H1 (cell line): Measurements from ENCODE around the gene THRB. TPM values are rescaled to one million over a fixed set of nuclear protein-coding genes. Genes with fewer than 3 reads are reported as not detected.

Source experiments
- CTCF ChIA-PET: fragments of 300-600 bp; sonication (Branson Sonifier 250); formaldehyde crosslinking; loops from one replicate; lab custom pipeline; 2021; ENCODE audit not compliant: partially characterized antibody; lab: Charles Lee
- POLR2A ChIA-PET: fragments of 300-600 bp; sonication (Branson Sonifier 250); formaldehyde crosslinking; loops from one replicate; lab custom pipeline; 2021; ENCODE audit warnings: inconsistent platforms; ENCODE audit not compliant: partially characterized antibody; lab: Charles Lee
- DNase-seq, 2 experiments: peaks; one replicate each; pipeline versions ENCODE4 v3.0.0 to v3.0.0-alpha.2; 2010 to 2022; ENCODE audit warnings: low spot score in 2 of 2, low read depth in 1 of 2, mixed read lengths in 1 of 2
- FAIRE-seq: peaks from 2 replicates; lab custom pipeline; 2011; peaks lifted over from hg19 to GRCh38; lab: Jason Lieb, UNC
- H2AFZ ChIP-seq: 2 replicates; pipeline ENCODE4 v1.8.1; 2012; ENCODE audit warnings: low read length, inconsistent platforms
- H2AK5ac ChIP-seq: 2 replicates; pipeline ENCODE4 v1.6.1; 2013; ENCODE audit warnings: low read depth, low read length
- H2BK120ac ChIP-seq: replicated peaks from 2 replicates; pipeline ENCODE3; 2013; ENCODE audit warnings: low read depth, low read length, inconsistent platforms
- H2BK12ac ChIP-seq: 2 replicates; pipeline ENCODE4 v1.6.1; 2013; ENCODE audit warnings: low read depth, low read length
- H2BK15ac ChIP-seq: 2 replicates; pipeline ENCODE4 v1.6.1; 2013; ENCODE audit warnings: low read length
- H2BK20ac ChIP-seq: 2 replicates; pipeline ENCODE4 v1.6.1; 2013; ENCODE audit warnings: low read length
- H2BK5ac ChIP-seq: 2 replicates; pipeline ENCODE4 v1.6.1; 2013; ENCODE audit warnings: low read depth, low read length
- H3K14ac ChIP-seq: 2 replicates; pipeline ENCODE4 v1.6.1; 2013; ENCODE audit warnings: inconsistent platforms; ENCODE audit not compliant: insufficient read length
- H3K18ac ChIP-seq: 2 replicates; pipeline ENCODE4 v1.6.1; 2013; ENCODE audit warnings: low read length; ENCODE audit errors: extremely low read depth
- H3K23ac ChIP-seq: 2 replicates; pipeline ENCODE4 v1.6.1; 2013; ENCODE audit warnings: inconsistent platforms; ENCODE audit not compliant: insufficient read length
- H3K23me2 ChIP-seq: 2 replicates; pipeline ENCODE4 v1.6.1; 2013; ENCODE audit warnings: low read depth, low read length
- H3K27ac ChIP-seq: 2 replicates; pipeline ENCODE4 v1.6.1; 2011; ENCODE audit warnings: low read depth, low read length, inconsistent platforms
- H3K27me3 ChIP-seq, 4 experiments: replicated peaks in 1 of 4; 1 replicate in 1 of 4; 2 replicates in 3 of 4; pipeline versions ENCODE4 v1.6.1 to v1.8.1; 2011 to 2013; ENCODE audit warnings: low read length in 3 of 4, mild to moderate bottlenecking in 3 of 4, inconsistent platforms in 2 of 4, mixed read lengths in 2 of 4, moderate library complexity in 1 of 4; ENCODE audit not compliant: control insufficient read depth in 3 of 4, insufficient read depth in 3 of 4; ENCODE audit errors: extremely low read depth in 1 of 4
- H3K36me3 ChIP-seq, 4 experiments: 2 replicates each; pipeline versions ENCODE4 v1.6.1 to v1.8.1; 2011 to 2013; ENCODE audit warnings: mild to moderate bottlenecking in 4 of 4, low read length in 3 of 4, moderate library complexity in 2 of 4, control low read depth in 1 of 4, inconsistent platforms in 1 of 4; ENCODE audit not compliant: insufficient read depth in 4 of 4, control insufficient read depth in 2 of 4
- H3K4ac ChIP-seq: replicated peaks from 2 replicates; pipeline ENCODE3; 2013; ENCODE audit warnings: low read length, low read depth, mixed read lengths, inconsistent platforms; ENCODE audit not compliant: insufficient read length
- H3K4me1 ChIP-seq, 4 experiments: replicated peaks in 1 of 4; 1 replicate in 1 of 4; 2 replicates in 3 of 4; pipeline versions ENCODE4 v1.6.1 to v1.8.1; 2011 to 2013; ENCODE audit warnings: low read length in 3 of 4, inconsistent platforms in 2 of 4, mixed read lengths in 1 of 4; ENCODE audit not compliant: insufficient read depth in 4 of 4, control insufficient read depth in 3 of 4
- H3K4me2 ChIP-seq, 2 experiments: 2 replicates each; pipeline versions ENCODE4 v1.6.1 to v1.8.1; 2011 to 2013; ENCODE audit warnings: low read depth in 2 of 2, low read length in 2 of 2, control low read depth in 1 of 2, inconsistent platforms in 1 of 2, mild to moderate bottlenecking in 1 of 2; ENCODE audit not compliant: insufficient read depth in 1 of 2
- H3K4me3 ChIP-seq, 4 experiments: fragments of 200-600, 300-600 bp in 1 of 4; sonication (generic), shearing (Covaris generic), sonication (Bioruptor Twin) in 1 of 4; 2 replicates each; pipeline versions ENCODE4 v1.5.1 to v1.8.1; 2011 to 2016; ENCODE audit warnings: low read length in 4 of 4, low read depth in 3 of 4, control low read depth in 2 of 4, inconsistent platforms in 2 of 4, mild to moderate bottlenecking in 2 of 4, mixed read lengths in 1 of 4, moderate library complexity in 1 of 4; ENCODE audit not compliant: insufficient read depth in 2 of 4; ENCODE audit errors: extremely low read depth in 1 of 4
- H3K56ac ChIP-seq: replicated peaks from 2 replicates; pipeline ENCODE3; 2013; ENCODE audit warnings: low read depth, mild to moderate bottlenecking, mixed read lengths, low read length, inconsistent platforms; ENCODE audit not compliant: insufficient read length
- H3K79me1 ChIP-seq: 2 replicates; pipeline ENCODE4 v1.6.1; 2013; ENCODE audit warnings: low read depth, low read length, control low read depth
- H3K79me2 ChIP-seq, 2 experiments: 2 replicates each; pipeline versions ENCODE4 v1.6.1 to v1.8.1; 2012 to 2013; ENCODE audit warnings: low read length in 2 of 2, mild to moderate bottlenecking in 2 of 2, inconsistent platforms in 1 of 2; ENCODE audit not compliant: insufficient read depth in 2 of 2, control insufficient read depth in 1 of 2
- H3K9ac ChIP-seq, 4 experiments: replicated peaks in 1 of 4; 1 replicate in 1 of 4; 2 replicates in 3 of 4; pipeline versions ENCODE4 v1.6.1 to v1.8.1; 2011 to 2013; ENCODE audit warnings: low read depth in 3 of 4, low read length in 3 of 4, control low read depth in 2 of 4, mild to moderate bottlenecking in 2 of 4, moderate library complexity in 2 of 4, inconsistent platforms in 1 of 4; ENCODE audit errors: extremely low read depth in 1 of 4
- H3K9me3 ChIP-seq, 2 experiments: 2 replicates each; pipeline versions ENCODE4 v1.6.1 to v1.8.1; 2012 to 2013; ENCODE audit warnings: mild to moderate bottlenecking in 2 of 2, moderate library complexity in 2 of 2, control low read depth in 1 of 2, inconsistent platforms in 1 of 2, low read depth in 1 of 2, low read length in 1 of 2, mixed read lengths in 1 of 2; ENCODE audit not compliant: insufficient read depth in 2 of 2
- H4K20me1 ChIP-seq, 2 experiments: replicated peaks in 1 of 2; 2 replicates each; pipeline versions ENCODE3 to v1.8.1; 2011 to 2013; ENCODE audit warnings: inconsistent platforms in 2 of 2, low read length in 2 of 2, mild to moderate bottlenecking in 1 of 2; ENCODE audit not compliant: insufficient read depth in 2 of 2, control insufficient read depth in 1 of 2
- H4K5ac ChIP-seq: 2 replicates; pipeline ENCODE4 v1.6.1; 2013; ENCODE audit warnings: low read length, low read depth, mixed read lengths, inconsistent platforms; ENCODE audit not compliant: insufficient read length
- H4K8ac ChIP-seq: 2 replicates; pipeline ENCODE4 v1.8.0; 2013; ENCODE audit warnings: mild to moderate bottlenecking, moderate library complexity, low read length, inconsistent platforms; ENCODE audit not compliant: insufficient read depth; ENCODE audit errors: extremely low read depth
- H4K91ac ChIP-seq: replicated peaks from 2 replicates; pipeline ENCODE3; 2013; ENCODE audit warnings: low read length, mixed read lengths, inconsistent platforms; ENCODE audit not compliant: insufficient read length
- ASH2L ChIP-seq: fragments of 200-600, 300-600 bp; sonication (generic); IDR thresholded peaks from one replicate; pipeline ENCODE4 v1.7.1; 2017; ENCODE audit warnings: low read length
- BACH1 ChIP-seq: IDR thresholded peaks from 2 replicates; pipeline ENCODE4 v1.6.1; 2012; ENCODE audit warnings: low read length, improper control_type of control experiment
- CBX5 ChIP-seq: fragments of 300-800, 300-1000 bp; sonication (generic); IDR thresholded peaks from 2 replicates; pipeline ENCODE4 v1.7.1; 2016; ENCODE audit warnings: antibody characterized with exemption, low read length, low read depth
- CHD1 ChIP-seq: IDR thresholded peaks from 2 replicates; pipeline ENCODE4 v1.6.1; 2012; ENCODE audit warnings: low read depth, low read length, improper control_type of control experiment
- EZH2 ChIP-seq: fragments of 200-600 bp; sonication (generic); IDR thresholded peaks from 2 replicates; pipeline ENCODE4 v1.7.1; 2012; ENCODE audit warnings: low read depth, mild to moderate bottlenecking, moderate library complexity, low read length, inconsistent platforms; ENCODE audit not compliant: severe bottlenecking
- GABPA ChIP-seq: IDR thresholded peaks from 2 replicates; pipeline ENCODE4 v1.6.1; 2011; ENCODE audit warnings: mild to moderate bottlenecking, low read length, moderate library complexity, borderline replicate concordance; ENCODE audit not compliant: insufficient read depth
- HDAC2 ChIP-seq, 2 experiments: fragments of 300-600 bp in 1 of 2; sonication (generic) in 1 of 2; IDR thresholded peaks; 2 replicates each; pipeline ENCODE4 v1.6.1; 2011 to 2012; ENCODE audit warnings: low read depth in 2 of 2, low read length in 2 of 2, mild to moderate bottlenecking in 2 of 2, moderate library complexity in 2 of 2, borderline replicate concordance in 1 of 2, inconsistent platforms in 1 of 2
- JUND ChIP-seq: IDR thresholded peaks from 2 replicates; pipeline ENCODE4 v1.6.1; 2011; ENCODE audit warnings: mild to moderate bottlenecking, improper control_type of control experiment, low read length
- RBBP5 ChIP-seq: IDR thresholded peaks from 2 replicates; pipeline ENCODE4 v1.7.1; 2012; ENCODE audit warnings: low read depth, mild to moderate bottlenecking, inconsistent platforms, low read length, moderate library complexity, borderline replicate concordance
- RFX5 ChIP-seq: IDR thresholded peaks from 2 replicates; pipeline ENCODE4 v1.6.1; 2011; ENCODE audit warnings: low read depth, low read length, improper control_type of control experiment, borderline replicate concordance
- RXRA ChIP-seq: IDR thresholded peaks from 2 replicates; pipeline ENCODE4 v1.6.1; 2011; ENCODE audit warnings: low read depth, mild to moderate bottlenecking, low read length, moderate library complexity; ENCODE audit not compliant: insufficient read depth
- SAP30 ChIP-seq: fragments of 300-600 bp; sonication (generic); IDR thresholded peaks from 2 replicates; pipeline ENCODE4 v1.7.1; 2012; ENCODE audit warnings: low read length, moderate library complexity, mild to moderate bottlenecking, inconsistent platforms; ENCODE audit not compliant: insufficient read depth, insufficient replicate concordance
- SP1 ChIP-seq: IDR thresholded peaks from 2 replicates; pipeline ENCODE4 v1.6.1; 2011; ENCODE audit warnings: low read depth, low read length
- TAF1 ChIP-seq: IDR thresholded peaks from 2 replicates; pipeline ENCODE4 v1.6.1; 2011; ENCODE audit warnings: mild to moderate bottlenecking, low read depth, low read length
- TCF12 ChIP-seq: IDR thresholded peaks from 2 replicates; pipeline ENCODE4 v1.6.1; 2011; ENCODE audit warnings: low read depth, mild to moderate bottlenecking, low read length
- polyA plus RNA-seq, 7 experiments: library from polyadenylated mRNA; depleted of rRNA in 3 of 7; stranded (reverse) in 5 of 7; unstranded in 2 of 7; fragments of >200 nt in 5 of 7; fragments of 200-250 nt in 2 of 7; gene quantifications; 1 replicate in 5 of 7; 2 replicates in 1 of 7; 4 replicates in 1 of 7; pipeline versions ENCODE4 v1.2.1 to v1.2.3, GENCODE V29; 2011 to 2013; ENCODE audit warnings: missing spikeins in 2 of 7, mixed read lengths in 2 of 7
- total RNA-seq: library from RNA; stranded (reverse); fragmentation: NEBNext Ultra II Directional; extraction: Animal tissue kit (Norgen Biotek cat#: 25700); gene quantifications from 2 replicates; pipeline ENCODE4 v1.2.1, GENCODE V29; 2021

The THRB gene
- total and polyA plus RNA-seq, 2 of the 8 experiments (the other 6 are each of a cell fraction or from before 2014, with no cell fraction given), result 0.98 to 3.9 TPM

- no peak overlapping the region for H2BK20ac ChIP-seq
- H3K27me3 ChIP-seq, result no peaks in the 10 kb centered on the region
- POLR2A ChIA-PET, result interaction anchor here (0.6 kb wide), 1 partner anchor 105 kb away, joined by 4 read pairs; no protein-coding TSS in a partner anchor
- H3K27ac ChIP-seq, result no peak overlapping the region
- no peaks in the 10 kb centered on the region for H3K79me1 ChIP-seq
- no peak overlapping the region for H2AK5ac ChIP-seq
- H2BK15ac ChIP-seq, result no peak overlapping the region
- no peak overlapping the region for H4K91ac ChIP-seq
- H2BK5ac ChIP-seq, result no peak overlapping the region
- no peak overlapping the region for H3K4me3 ChIP-seq
- no peak overlapping the region for H3K4me2 ChIP-seq
- no peaks in the 10 kb centered on the region for H3K79me2 ChIP-seq
- H2AFZ ChIP-seq, result no peak overlapping the region
- H3K9ac ChIP-seq, result no peak overlapping the region
- no peak overlapping the region for H3K56ac ChIP-seq
- DNase-seq, result no peak
- no peaks in the 10 kb centered on the region for H3K9me3 ChIP-seq
- no peaks in the 10 kb centered on the region for H4K20me1 ChIP-seq
- no peak overlapping the region for H4K8ac ChIP-seq
- no peak overlapping the region for H2BK120ac ChIP-seq
- FAIRE-seq, result no peak
- no peak overlapping the region for H4K5ac ChIP-seq
- H3K23ac ChIP-seq, result no peak overlapping the region
- H3K36me3 ChIP-seq, result no peaks in the 10 kb centered on the region
- H3K4ac ChIP-seq, result no peak overlapping the region
- no peak overlapping the region for H2BK12ac ChIP-seq
- H3K18ac ChIP-seq, result no peak overlapping the region
- H3K4me1 ChIP-seq, result no peaks in the 10 kb centered on the region
- CTCF ChIA-PET, result interaction anchor here (1.5 to 2.3 kb wide), 2 partner anchors 12 to 48 kb away, joined by 4 to 5 read pairs; no protein-coding TSS in a partner anchor
- no peaks in the 10 kb centered on the region for H3K23me2 ChIP-seq
- H3K14ac ChIP-seq, result no peak overlapping the region
- no peak for TF ChIP-seq GABPA
- TF ChIP-seq BACH1, result no peak
- TF ChIP-seq TCF12, result no peak
- TF ChIP-seq CBX5, result no peak
- TF ChIP-seq RBBP5, result no peak
- no peak for TF ChIP-seq HDAC2 (IDR thresholded peaks at IDR 0.05; ENCODE audit: borderline replicate concordance in 1 of 2, low read depth in 2 of 2, low read length in 2 of 2)
- no peak for TF ChIP-seq CHD1
- TF ChIP-seq JUND, result no peak
- no peak for TF ChIP-seq SAP30
- TF ChIP-seq TAF1, result no peak
- TF ChIP-seq ASH2L, result no peak
- no peak for TF ChIP-seq RXRA
- no peak for TF ChIP-seq RFX5
- TF ChIP-seq SP1, result no peak
- TF ChIP-seq EZH2, result no peak
Measured at GRCh38 chr3:24136624-24137310, 357.9 kb downstream of the THRB start.
